ENCODE data around the gene AMBP. TPM values are rescaled to one million over a fixed set of nuclear protein-coding genes. Genes with fewer than 3 reads are reported as not detected.

The AMBP gene
- total RNA-seq (1 to 10 TPM; 1.2 to 3.7 TPM), polyA plus RNA-seq (1 to 10 TPM in 1 of 2 donors, under 1 TPM in 1; 0.47 to 2.0 TPM)
- long read RNA-seq, donor 1, result 0 reads
- long read RNA-seq, donor 2, result 0 reads
- long read RNA-seq, donor 3, result 0 reads
- long read RNA-seq, donor 4, result 0 reads
- long read RNA-seq, donor 5, result 0 reads

GRCh38 chr9:114078021-114078780, at the start of gene AMBP:
Gene AMBP (minus strand): TSS chr9:114078300. CDS start chr9:114078209, 91 bp downstream.
- WGBS, 2 donors, result 48 to 66% methylated on average over 16 of the region's 16 CpGs
- Histone ChIP-seq H3K9ac (ENCODE audit: insufficient read depth in 1 of 2, low read length in 2 of 2) (no peak within 1 kb of the TSS), H3K36me3 (ENCODE audit: control insufficient read depth in 4 of 4, insufficient read depth in 4 of 4, low read length in 4 of 4) (no peaks in the 10 kb centered on the region), H3K4me3 (no peak within 1 kb of the TSS), H3K27ac (ENCODE audit: low read depth in 1 of 2, low read length in 1 of 2) (no peak within 1 kb of the TSS), H3K27me3 (ENCODE audit: control insufficient read depth in 3 of 3, insufficient read depth in 3 of 3, low read length in 2 of 3) (peaks cover 0 to 2% (median 0%) of the 10 kb centered on the region in 3 donors), H3K9me3 (ENCODE audit: control insufficient read depth in 4 of 4, insufficient read depth in 3 of 4, low read length in 3 of 4) (no peaks in the 10 kb centered on the region), H3K4me1 (ENCODE audit: control insufficient read depth in 5 of 5, insufficient read depth in 5 of 5, low read length in 5 of 5) (peaks cover 0 to 20% (median 4%) of the 10 kb centered on the region in 5 donors)
- no peak for TF ChIP-seq CTCF (IDR thresholded peaks at IDR 0.05; ENCODE audit: control extremely low read depth, extremely low read depth)
- ATAC-seq (ENCODE audit: insufficient read depth, low FRiP score) (no peak), DNase-seq (peak; percentile 57 to 74 (median 64))

GRCh38 chr9:114126247-114127060, 48.4 kb upstream of the AMBP start:
- ATAC-seq (ENCODE audit: insufficient read depth, low FRiP score), result no peak
- no peak overlapping the region for H3K4me3 ChIP-seq

GRCh38 chr9:114125476-114126013, 47.4 kb upstream of the AMBP start:
- Histone ChIP-seq H3K4me3 (no peak overlapping the region), H3K9me3 (ENCODE audit: control insufficient read depth in 4 of 4, insufficient read depth in 3 of 4, low read length in 3 of 4) (peaks cover 0 to 10% (median 1%) of the 10 kb centered on the region in 4 donors), H3K36me3 (ENCODE audit: control insufficient read depth in 4 of 4, insufficient read depth in 4 of 4, low read length in 4 of 4) (no peaks in the 10 kb centered on the region), H3K9ac (ENCODE audit: insufficient read depth in 1 of 2, low read length in 2 of 2) (no peak overlapping the region), H3K27me3 (ENCODE audit: control insufficient read depth in 3 of 3, insufficient read depth in 3 of 3, low read length in 2 of 3) (no peaks in the 10 kb centered on the region), H3K4me1 (ENCODE audit: control insufficient read depth in 5 of 5, insufficient read depth in 5 of 5, low read length in 5 of 5) (peaks cover 0 to 26% (median 17%) of the 10 kb centered on the region in 5 donors), H3K27ac (ENCODE audit: low read depth in 1 of 2, low read length in 1 of 2) (no peak overlapping the region)
- no peak for ATAC-seq (ENCODE audit: insufficient read depth, low FRiP score)
- WGBS, 2 donors, result 74 to 91% methylated on average over 10 of the region's 10 CpGs
- no peak for TF ChIP-seq CTCF (IDR thresholded peaks at IDR 0.05; ENCODE audit: control extremely low read depth, extremely low read depth)
- DNase-seq, result no peak

More at GRCh38 chr9:114126247-114127060, 48.4 kb upstream of the AMBP start:
- WGBS, 2 donors, result 64 to 71% methylated on average over 13 of the region's 13 CpGs
- Histone ChIP-seq H3K9ac (ENCODE audit: insufficient read depth in 1 of 2, low read length in 2 of 2) (no peak overlapping the region), H3K36me3 (ENCODE audit: control insufficient read depth in 4 of 4, insufficient read depth in 4 of 4, low read length in 4 of 4) (no peaks in the 10 kb centered on the region), H3K4me1 (ENCODE audit: control insufficient read depth in 5 of 5, insufficient read depth in 5 of 5, low read length in 5 of 5) (peaks cover 0 to 28% (median 8%) of the 10 kb centered on the region in 5 donors), H3K27me3 (ENCODE audit: control insufficient read depth in 3 of 3, insufficient read depth in 3 of 3, low read length in 2 of 3) (no peaks in the 10 kb centered on the region), H3K27ac (ENCODE audit: low read depth in 1 of 2, low read length in 1 of 2) (no peak overlapping the region), H3K9me3 (ENCODE audit: control insufficient read depth in 4 of 4, insufficient read depth in 3 of 4, low read length in 3 of 4) (peaks cover 0 to 10% (median 1%) of the 10 kb centered on the region in 4 donors)
- no peak for DNase-seq
- TF ChIP-seq CTCF (IDR thresholded peaks at IDR 0.05; ENCODE audit: control extremely low read depth, extremely low read depth), result no peak
